GM20000 (cell line): ENCODE results near the gene GLG1.

Experiments used
- DNase-seq: peaks from one replicate; pipeline ENCODE4 v3.0.0; 2012; ENCODE audit warnings: low spot score
- CTCF ChIP-seq: IDR thresholded peaks from 2 replicates; pipeline ENCODE4 v1.5.1; 2012; ENCODE audit warnings: mild to moderate bottlenecking, control low read depth; ENCODE audit errors: extremely low read depth, missing control alignments

The GLG1 gene

GRCh38 chr16:74574146-74574545, 32.8 kb downstream of the GLG1 start:
- DNase-seq, result no peak
- TF ChIP-seq CTCF, result no peak

GRCh38 chr16:74573622-74574021, 33.3 kb downstream of the GLG1 start:
- no peak for TF ChIP-seq CTCF
- DNase-seq, result no peak

GRCh38 chr16:74570412-74571301, 36.3 kb downstream of the GLG1 start:
- TF ChIP-seq CTCF, result no peak
- DNase-seq, result no peak

GRCh38 chr16:74568961-74569631, 37.8 kb downstream of the GLG1 start:
- TF ChIP-seq CTCF, result no peak
- DNase-seq, result no peak

GRCh38 chr16:74567901-74568300, 39.0 kb downstream of the GLG1 start:
- no peak for TF ChIP-seq CTCF
- no peak for DNase-seq

- TF ChIP-seq CTCF, result no peak
- DNase-seq, result no peak
Measured at GRCh38 chr16:74565378-74565777, 41.5 kb downstream of the GLG1 start.

GRCh38 chr16:74564451-74564984, 42.4 kb downstream of the GLG1 start:
- no peak for TF ChIP-seq CTCF
- no peak for DNase-seq
